Ishikawa (cell line): Measurements from ENCODE around the gene MIPOL1.

Experiments
- CEBPB ChIP-seq: IDR thresholded peaks from 2 replicates; pipeline ENCODE4 v1.6.1; 2012
- CREB1 ChIP-seq: IDR thresholded peaks from 2 replicates; pipeline ENCODE4 v1.6.1; 2012; ENCODE audit warnings: low read depth
- EGR1 ChIP-seq: IDR thresholded peaks from 2 replicates; pipeline ENCODE4 v1.6.1; 2012
- EP300 ChIP-seq: IDR thresholded peaks from 2 replicates; pipeline ENCODE4 v1.6.1; 2012; ENCODE audit warnings: borderline replicate concordance
- FOXM1 ChIP-seq: IDR thresholded peaks from 2 replicates; pipeline ENCODE4 v1.6.1; 2012; ENCODE audit warnings: low read depth, borderline replicate concordance
- NFIC ChIP-seq: IDR thresholded peaks from 2 replicates; pipeline ENCODE4 v1.6.1; 2012
- RAD21 ChIP-seq: IDR thresholded peaks from 2 replicates; pipeline ENCODE4 v1.6.1; 2012; ENCODE audit warnings: low read depth
- TAF1 ChIP-seq: IDR thresholded peaks from 2 replicates; pipeline ENCODE4 v1.6.1; 2012; ENCODE audit warnings: low read depth, mild to moderate bottlenecking
- TCF12 ChIP-seq: IDR thresholded peaks from 2 replicates; pipeline ENCODE4 v1.6.1; 2012; ENCODE audit warnings: low read depth
- TEAD4 ChIP-seq: IDR thresholded peaks from 2 replicates; pipeline ENCODE4 v1.6.1; 2012
- YY1 ChIP-seq: IDR thresholded peaks from 2 replicates; pipeline ENCODE4 v1.6.1; 2012; ENCODE audit warnings: low read depth
- ZBTB7A ChIP-seq: IDR thresholded peaks from 2 replicates; pipeline ENCODE4 v1.6.1; 2012; ENCODE audit warnings: low read depth
- TF ChIP-seq, protein P1 (sequence below): IDR thresholded peaks from 2 replicates; pipeline ENCODE4 v1.6.1; 2012
- TF ChIP-seq, protein P2 (sequence below): IDR thresholded peaks from 2 replicates; pipeline ENCODE4 v1.6.1; 2012; ENCODE audit warnings: low read depth, mild to moderate bottlenecking
- TF ChIP-seq, protein P3 (sequence below): IDR thresholded peaks from 2 replicates; pipeline ENCODE4 v1.6.1; 2012

Gene MIPOL1, protein sequence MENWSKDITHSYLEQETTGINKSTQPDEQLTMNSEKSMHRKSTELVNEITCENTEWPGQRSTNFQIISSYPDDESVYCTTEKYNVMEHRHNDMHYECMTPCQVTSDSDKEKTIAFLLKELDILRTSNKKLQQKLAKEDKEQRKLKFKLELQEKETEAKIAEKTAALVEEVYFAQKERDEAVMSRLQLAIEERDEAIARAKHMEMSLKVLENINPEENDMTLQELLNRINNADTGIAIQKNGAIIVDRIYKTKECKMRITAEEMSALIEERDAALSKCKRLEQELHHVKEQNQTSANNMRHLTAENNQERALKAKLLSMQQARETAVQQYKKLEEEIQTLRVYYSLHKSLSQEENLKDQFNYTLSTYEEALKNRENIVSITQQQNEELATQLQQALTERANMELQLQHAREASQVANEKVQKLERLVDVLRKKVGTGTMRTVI

DNA sequence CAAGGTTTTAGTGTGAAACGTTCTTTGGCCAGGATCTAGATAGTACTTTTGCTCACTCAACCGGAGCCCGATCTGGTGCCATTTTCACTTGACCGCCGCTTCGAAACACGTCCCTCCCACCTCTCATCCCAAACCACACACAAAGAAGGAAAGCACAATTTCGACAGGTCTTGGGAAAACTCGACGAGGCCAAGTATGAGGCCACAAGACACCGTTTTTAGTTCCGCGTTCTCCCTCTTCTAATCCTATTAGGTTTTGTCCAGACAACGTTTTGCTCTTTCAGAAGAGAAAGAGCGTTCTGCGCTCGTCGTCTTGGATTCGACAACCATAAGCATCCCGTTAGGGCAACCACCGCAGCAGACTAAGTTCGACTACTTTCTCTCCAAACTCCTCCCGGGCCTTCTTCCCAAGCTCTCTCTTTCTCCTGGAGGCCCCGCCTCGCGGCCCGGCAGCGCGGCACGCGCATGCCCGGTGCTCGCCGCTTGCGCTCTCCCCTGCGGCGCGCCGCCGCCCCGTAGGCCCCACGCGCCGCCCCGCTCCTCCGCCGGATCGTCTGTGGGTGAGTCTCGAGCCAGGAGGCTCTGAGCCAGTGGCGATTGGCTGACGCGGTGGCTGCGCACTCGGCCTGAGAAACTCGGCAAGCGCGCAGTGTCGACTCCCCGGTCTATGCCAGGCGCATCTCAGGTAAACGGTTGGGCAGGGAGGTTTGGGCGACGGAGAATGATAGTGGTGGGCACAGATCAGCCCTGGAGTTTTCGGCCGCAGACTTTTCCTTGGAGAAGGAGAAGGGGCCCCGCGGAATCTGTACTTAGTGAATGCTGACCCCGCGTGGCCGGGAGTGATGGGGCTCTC, at the start of gene MIPOL1:
Gene MIPOL1, plus strand, starts transcription at position 517 of the 852 bp plus-strand sequence. CDS start 49,952 bp downstream, outside the sequence.
- TF ChIP-seq TEAD4 = no peak
- TF ChIP-seq EP300 = no peak
- TF ChIP-seq, protein P1, sequence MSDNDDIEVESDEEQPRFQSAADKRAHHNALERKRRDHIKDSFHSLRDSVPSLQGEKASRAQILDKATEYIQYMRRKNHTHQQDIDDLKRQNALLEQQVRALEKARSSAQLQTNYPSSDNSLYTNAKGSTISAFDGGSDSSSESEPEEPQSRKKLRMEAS = peak; percentile 0; the same call in 1 of the 2 replicates
- TF ChIP-seq, protein P2, sequence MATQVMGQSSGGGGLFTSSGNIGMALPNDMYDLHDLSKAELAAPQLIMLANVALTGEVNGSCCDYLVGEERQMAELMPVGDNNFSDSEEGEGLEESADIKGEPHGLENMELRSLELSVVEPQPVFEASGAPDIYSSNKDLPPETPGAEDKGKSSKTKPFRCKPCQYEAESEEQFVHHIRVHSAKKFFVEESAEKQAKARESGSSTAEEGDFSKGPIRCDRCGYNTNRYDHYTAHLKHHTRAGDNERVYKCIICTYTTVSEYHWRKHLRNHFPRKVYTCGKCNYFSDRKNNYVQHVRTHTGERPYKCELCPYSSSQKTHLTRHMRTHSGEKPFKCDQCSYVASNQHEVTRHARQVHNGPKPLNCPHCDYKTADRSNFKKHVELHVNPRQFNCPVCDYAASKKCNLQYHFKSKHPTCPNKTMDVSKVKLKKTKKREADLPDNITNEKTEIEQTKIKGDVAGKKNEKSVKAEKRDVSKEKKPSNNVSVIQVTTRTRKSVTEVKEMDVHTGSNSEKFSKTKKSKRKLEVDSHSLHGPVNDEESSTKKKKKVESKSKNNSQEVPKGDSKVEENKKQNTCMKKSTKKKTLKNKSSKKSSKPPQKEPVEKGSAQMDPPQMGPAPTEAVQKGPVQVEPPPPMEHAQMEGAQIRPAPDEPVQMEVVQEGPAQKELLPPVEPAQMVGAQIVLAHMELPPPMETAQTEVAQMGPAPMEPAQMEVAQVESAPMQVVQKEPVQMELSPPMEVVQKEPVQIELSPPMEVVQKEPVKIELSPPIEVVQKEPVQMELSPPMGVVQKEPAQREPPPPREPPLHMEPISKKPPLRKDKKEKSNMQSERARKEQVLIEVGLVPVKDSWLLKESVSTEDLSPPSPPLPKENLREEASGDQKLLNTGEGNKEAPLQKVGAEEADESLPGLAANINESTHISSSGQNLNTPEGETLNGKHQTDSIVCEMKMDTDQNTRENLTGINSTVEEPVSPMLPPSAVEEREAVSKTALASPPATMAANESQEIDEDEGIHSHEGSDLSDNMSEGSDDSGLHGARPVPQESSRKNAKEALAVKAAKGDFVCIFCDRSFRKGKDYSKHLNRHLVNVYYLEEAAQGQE = no peak
- TF ChIP-seq TCF12 = no peak
- TF ChIP-seq RAD21 = peak; percentile 25; the same call in 1 of the 2 replicates
- no peak for TF ChIP-seq EGR1
- TF ChIP-seq CREB1 = no peak
- TF ChIP-seq TAF1 = peak; percentile 38; the same call in 1 of the 2 replicates
- TF ChIP-seq CEBPB = no peak
- no peak for TF ChIP-seq ZBTB7A
- TF ChIP-seq, protein P3, sequence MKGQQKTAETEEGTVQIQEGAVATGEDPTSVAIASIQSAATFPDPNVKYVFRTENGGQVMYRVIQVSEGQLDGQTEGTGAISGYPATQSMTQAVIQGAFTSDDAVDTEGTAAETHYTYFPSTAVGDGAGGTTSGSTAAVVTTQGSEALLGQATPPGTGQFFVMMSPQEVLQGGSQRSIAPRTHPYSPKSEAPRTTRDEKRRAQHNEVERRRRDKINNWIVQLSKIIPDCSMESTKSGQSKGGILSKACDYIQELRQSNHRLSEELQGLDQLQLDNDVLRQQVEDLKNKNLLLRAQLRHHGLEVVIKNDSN = no peak
- TF ChIP-seq NFIC = no peak
- TF ChIP-seq FOXM1 = no peak
- no peak for TF ChIP-seq YY1

DNA sequence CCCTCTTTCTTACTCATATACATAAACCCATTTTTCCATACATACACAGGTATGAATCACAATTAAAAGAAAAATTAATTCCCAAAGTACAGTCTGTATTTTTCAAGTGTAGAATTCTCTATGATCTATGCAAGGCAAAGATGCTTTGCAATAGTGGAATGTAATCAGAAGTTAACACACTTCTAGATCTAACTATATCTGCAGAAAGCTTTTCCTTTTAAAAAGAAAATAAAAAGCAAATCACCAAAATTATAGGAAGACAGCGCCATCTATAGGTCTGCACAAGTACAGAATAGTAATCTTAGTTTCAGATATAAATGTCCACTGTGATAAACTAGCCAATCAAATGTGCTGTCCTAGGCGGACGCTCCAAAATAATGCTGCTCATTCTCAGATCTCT, 47.3 kb upstream of the MIPOL1 start:
- TF ChIP-seq, protein P3 = no peak
- peak; percentile 66 for TF ChIP-seq RAD21

DNA sequence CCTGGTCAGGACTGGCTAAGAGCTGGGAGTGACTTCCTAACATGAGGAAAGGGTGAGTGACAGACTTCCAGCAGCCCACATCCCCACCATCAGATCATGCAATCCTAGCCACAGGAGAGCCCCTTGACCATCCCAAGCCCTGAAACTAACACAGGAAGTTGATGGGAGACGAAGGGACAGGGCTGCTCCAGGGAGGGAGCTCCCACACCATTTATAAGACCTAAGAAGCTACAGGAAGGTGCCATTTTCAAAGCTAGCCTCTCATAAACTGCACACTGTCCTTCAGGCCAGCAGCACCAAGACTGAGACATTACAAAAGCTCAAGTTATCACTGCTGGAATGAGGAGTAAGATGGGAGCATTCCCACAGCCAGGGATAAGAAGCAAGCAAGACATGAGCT, 44.7 kb upstream of the MIPOL1 start:
- TF ChIP-seq FOXM1 = no peak
- TF ChIP-seq EP300 = no peak
- no peak for TF ChIP-seq ZBTB7A
- no peak for TF ChIP-seq TEAD4
- no peak for TF ChIP-seq TCF12
- TF ChIP-seq YY1 = no peak
- TF ChIP-seq, protein P1 = no peak
- no peak for TF ChIP-seq CEBPB
- no peak for TF ChIP-seq NFIC
- TF ChIP-seq, protein P2 = no peak
- no peak for TF ChIP-seq RAD21

DNA sequence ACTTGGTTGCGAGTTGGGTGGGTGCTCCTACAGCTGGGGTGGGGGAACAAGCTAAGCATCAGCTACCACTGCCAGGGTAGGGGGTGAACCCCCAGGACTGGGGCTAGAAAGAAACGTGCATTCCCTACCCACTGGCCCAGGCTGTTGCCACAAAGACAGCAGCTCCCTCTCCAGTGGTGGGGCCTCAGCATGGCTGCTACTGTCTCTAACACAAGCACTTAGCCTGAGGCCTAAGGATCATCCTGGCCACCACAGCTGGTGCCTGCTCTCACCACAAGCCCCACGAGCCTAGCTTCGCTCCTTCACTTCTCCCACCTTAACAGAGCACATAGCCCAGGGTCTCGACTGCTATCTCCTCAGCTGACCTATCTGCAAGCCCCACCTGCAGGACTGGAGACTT, 44.3 kb upstream of the MIPOL1 start:
- no peak for TF ChIP-seq YY1
- no peak for TF ChIP-seq CREB1
- no peak for TF ChIP-seq ZBTB7A
- no peak for TF ChIP-seq EP300
- TF ChIP-seq FOXM1 = no peak
- TF ChIP-seq TCF12 = no peak
- no peak for TF ChIP-seq NFIC
- TF ChIP-seq, protein P2 = no peak
- no peak for TF ChIP-seq TAF1
- TF ChIP-seq, protein P3 = no peak
- no peak for TF ChIP-seq CEBPB
- TF ChIP-seq TEAD4 = no peak
- no peak for TF ChIP-seq RAD21
- TF ChIP-seq, protein P1 = no peak
- TF ChIP-seq EGR1 = no peak
